A673 (cell line): ENCODE results near the gene PGGT1B.

ENCODE experiments used
- EZH2 ChIP-seq: fragments of 200-600 bp; sonication (generic); IDR thresholded peaks from 2 replicates; pipeline ENCODE4 v1.6.1; 2017; ENCODE audit warnings: borderline replicate concordance, low read depth, mild to moderate bottlenecking, mixed read lengths, antibody characterized with exemption, low read length; ENCODE audit not compliant: poor library complexity, severe bottlenecking
- TF ChIP-seq, protein P1 (sequence below): fragments of 300-800, 200-600 bp; sonication (generic); conservative IDR thresholded peaks from 2 replicates; pipeline ENCODE4 v1.5.1; 2017; ENCODE audit warnings: low read depth, mild to moderate bottlenecking, antibody characterized with exemption, low read length, moderate library complexity, mixed read lengths

DNA sequence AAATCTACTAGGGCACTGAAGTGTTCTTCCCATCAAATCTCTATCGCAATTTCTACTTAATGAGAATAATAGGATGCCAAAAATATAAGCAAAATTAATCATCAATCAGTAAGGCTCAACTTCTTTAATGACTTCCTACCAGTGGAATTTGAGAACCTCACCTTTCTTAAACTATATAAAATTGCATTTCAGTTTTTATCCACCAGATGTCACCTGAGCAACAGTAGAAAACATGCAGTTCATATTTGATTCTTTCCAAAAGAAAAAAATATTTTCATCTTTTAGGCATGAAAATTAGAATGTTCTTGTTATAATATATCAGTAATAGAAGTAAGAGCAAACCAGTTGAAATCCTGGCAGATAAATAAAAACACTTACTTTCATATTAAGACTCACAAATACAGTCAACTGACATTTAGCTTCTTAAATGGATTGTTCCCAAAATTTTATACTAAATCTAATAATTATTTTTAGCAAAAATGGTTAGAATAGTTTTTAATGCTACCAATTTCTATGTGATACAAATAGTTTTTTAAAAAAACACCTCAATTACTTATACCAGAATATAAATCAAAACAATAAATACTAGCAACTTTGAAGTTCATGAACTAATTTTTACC is 47.2 kb upstream of the PGGT1B start:
- TF ChIP-seq, protein P1, sequence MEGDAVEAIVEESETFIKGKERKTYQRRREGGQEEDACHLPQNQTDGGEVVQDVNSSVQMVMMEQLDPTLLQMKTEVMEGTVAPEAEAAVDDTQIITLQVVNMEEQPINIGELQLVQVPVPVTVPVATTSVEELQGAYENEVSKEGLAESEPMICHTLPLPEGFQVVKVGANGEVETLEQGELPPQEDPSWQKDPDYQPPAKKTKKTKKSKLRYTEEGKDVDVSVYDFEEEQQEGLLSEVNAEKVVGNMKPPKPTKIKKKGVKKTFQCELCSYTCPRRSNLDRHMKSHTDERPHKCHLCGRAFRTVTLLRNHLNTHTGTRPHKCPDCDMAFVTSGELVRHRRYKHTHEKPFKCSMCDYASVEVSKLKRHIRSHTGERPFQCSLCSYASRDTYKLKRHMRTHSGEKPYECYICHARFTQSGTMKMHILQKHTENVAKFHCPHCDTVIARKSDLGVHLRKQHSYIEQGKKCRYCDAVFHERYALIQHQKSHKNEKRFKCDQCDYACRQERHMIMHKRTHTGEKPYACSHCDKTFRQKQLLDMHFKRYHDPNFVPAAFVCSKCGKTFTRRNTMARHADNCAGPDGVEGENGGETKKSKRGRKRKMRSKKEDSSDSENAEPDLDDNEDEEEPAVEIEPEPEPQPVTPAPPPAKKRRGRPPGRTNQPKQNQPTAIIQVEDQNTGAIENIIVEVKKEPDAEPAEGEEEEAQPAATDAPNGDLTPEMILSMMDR: peak; percentile 70
- no peak for TF ChIP-seq EZH2
